TTC549 (cell line): Measurements from ENCODE around the gene ZBTB17.
"Not testable (repeated sequence)": the region's sequence is repeated elsewhere in the genome, so short reads cannot be mapped to it uniquely, and the experiment has no call there.

Experiments
- FAIRE-seq: peaks from 2 replicates; lab custom pipeline; 2012; peaks lifted over from hg19 to GRCh38; lab: Jason Lieb, UNC

Gene ZBTB17

GRCh38 chr1:15892857-15893599 lies 82.9 kb downstream of the ZBTB17 start:
- not testable (repeated sequence) for FAIRE-seq
